GM10266 (cell line): ENCODE results near the gene TSHZ3.

Experiments used
- DNase-seq: peaks from one replicate; pipeline ENCODE4 v3.0.0; 2012; ENCODE audit errors: extremely low spot score
- CTCF ChIP-seq: IDR thresholded peaks from 2 replicates; pipeline ENCODE4 v1.5.1; 2012; ENCODE audit warnings: mild to moderate bottlenecking, low read depth; ENCODE audit not compliant: control insufficient read depth, insufficient read depth; ENCODE audit errors: missing control alignments

Gene TSHZ3

GRCh38 chr19:31346184-31347059 is 2.8 kb downstream of the TSHZ3 start:
- TF ChIP-seq CTCF = no peak
- DNase-seq = no peak

DNA sequence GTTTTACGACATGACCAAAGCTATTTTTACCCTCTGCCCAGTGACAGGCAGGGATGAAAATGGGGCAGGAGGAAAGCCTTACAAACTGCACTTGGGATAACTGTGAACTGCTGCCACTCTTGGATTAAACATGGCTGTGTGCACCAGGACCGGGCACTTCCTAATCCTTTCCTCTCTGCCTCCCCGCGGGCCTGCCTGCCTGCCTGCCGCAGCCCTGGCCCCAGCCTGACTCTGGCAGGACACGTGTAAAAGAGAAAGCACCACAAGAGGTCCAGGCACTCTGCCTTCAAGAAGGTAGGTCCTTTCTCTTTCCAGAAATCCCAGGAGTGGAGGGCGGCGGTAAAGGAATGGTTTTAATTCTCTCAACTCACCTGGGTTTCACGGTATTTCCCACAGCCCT is 4.8 kb downstream of the TSHZ3 start:
- DNase-seq = no peak
- no peak for TF ChIP-seq CTCF

DNA sequence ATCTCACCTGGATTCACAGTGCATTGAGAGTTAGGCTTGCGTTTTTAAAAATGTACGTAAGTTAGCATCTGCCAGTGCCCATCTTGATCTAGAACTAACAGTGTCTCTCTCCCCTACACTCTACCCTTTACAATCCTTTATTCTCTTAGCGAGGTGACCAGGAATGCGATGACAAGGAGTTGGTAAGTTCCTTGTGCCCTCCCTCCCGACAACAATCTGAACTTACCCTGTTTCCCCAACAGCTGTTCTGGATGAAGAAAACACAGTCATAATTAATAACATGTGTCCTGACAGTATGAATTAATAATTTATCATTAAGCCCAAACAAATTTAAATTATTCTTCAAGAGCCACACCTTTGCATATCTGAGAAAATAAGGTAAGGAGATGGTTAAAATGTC is 6.3 kb downstream of the TSHZ3 start:
- no peak for TF ChIP-seq CTCF
- no peak for DNase-seq

DNA sequence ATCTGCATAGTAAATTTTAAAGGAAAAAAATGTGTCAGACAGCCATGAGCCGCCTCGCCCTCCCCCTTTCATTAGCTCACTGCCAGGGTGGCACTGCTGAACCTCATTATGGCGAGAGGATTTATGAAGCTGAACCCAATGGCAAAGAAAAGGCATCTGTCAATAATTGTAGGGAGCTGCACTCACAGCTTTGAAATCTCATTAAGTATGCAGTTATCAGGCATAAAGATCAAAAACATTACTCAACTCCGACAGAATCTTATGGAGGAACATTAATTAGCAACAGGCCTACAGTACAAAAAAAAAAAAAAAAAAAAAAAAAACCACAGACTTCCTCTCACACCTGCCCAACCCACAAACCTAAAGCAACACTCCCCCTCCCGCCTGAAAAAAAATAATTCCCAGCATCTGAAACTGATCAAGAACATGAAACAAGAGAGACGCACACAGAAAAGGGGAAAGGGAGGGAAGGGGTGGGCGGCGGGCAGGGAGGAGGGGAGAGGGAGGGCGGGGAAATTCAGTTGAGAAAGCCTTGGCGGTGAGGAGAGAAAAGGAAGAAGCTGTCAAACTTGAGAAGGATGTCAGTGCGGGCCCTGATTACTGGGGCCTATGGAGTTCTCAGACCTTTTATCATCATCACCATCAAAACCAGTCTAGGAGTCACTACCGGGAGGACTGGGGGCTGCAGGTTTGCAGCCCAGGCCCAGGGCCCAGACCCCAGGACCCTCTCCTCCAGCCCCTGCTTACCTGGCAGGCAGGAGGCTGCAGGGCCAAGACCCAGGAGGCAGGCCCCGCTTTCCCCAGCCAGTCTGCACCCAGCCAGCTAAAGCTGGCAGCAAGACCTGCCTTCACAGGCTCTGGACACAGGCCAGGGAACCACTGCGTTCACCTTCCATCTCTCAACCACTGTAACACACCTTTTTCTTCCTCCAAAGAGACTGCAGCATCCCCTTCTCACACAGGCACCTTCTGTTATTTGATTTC is 8.9 kb downstream of the TSHZ3 start:
- no peak for DNase-seq
- no peak for TF ChIP-seq CTCF

DNA sequence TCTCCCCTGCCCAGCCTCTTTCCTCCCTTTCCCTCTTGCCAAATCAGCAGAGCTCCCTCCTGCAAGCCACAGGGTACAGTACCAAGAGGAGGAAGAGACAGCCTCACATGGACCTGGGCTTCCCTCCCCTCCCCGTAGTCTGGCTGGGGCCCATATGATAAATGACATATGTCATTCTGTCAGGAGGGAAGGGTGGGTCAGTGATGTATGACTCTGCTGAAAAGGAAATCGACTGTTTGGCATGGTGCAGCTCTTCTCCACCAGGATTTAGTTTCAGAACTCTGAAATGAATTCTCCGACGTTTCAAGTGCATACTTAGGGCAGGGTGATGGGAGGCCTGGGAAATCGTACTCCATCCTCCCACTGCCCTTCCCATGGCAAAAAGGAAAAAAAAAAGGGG is 9.8 kb downstream of the TSHZ3 start:
- TF ChIP-seq CTCF = no peak
- no peak for DNase-seq

- TF ChIP-seq CTCF = peak; percentile 11
- no peak for DNase-seq
Observed at GRCh38 chr19:31338069-31338776, 11.0 kb downstream of the TSHZ3 start.
